GM08714 (cell line): ENCODE data around the gene PLPP3.
A peak's percentile ranks its signal among the peaks of the same experiment; 100 is the strongest.

ENCODE experiments used
- H3K4me3 ChIP-seq: fragments of 200-500 bp; sonication (Bioruptor generic); 2 replicates; pipeline ENCODE4 v1.5.1; 2014; ENCODE audit warnings: mild to moderate bottlenecking, low read length, inconsistent platforms
- ZNF274 ChIP-seq: IDR thresholded peaks from 2 replicates; pipeline ENCODE4 v1.6.1; 2012; ENCODE audit warnings: mild to moderate bottlenecking, low read depth, low read length

PLPP3 gene

GRCh38 chr1:56494306-56494705, 85.1 kb downstream of the PLPP3 start:
- H3K4me3 ChIP-seq = no peak overlapping the region
- TF ChIP-seq ZNF274 = no peak

DNA sequence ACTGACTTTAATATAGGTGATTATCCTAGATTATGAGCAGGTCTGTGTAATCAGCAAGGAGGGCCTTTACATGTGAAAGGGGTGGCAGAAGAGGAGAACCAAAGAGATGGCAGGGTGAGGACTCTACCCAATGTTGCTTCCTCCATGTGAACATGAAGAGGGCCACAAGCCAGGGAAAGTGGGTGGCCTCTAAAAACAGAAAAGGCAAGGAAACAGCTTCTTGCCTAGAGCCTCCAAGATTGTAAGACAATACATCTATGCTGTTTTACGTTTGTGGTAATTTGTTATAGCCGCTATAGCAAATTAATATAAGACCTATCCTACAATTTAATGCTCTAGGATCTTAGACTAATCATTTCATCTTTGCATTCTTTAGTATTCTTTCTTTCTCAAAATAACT, 85.5 kb downstream of the PLPP3 start:
- no peak for TF ChIP-seq ZNF274
- H3K4me3 ChIP-seq = no peak overlapping the region

DNA sequence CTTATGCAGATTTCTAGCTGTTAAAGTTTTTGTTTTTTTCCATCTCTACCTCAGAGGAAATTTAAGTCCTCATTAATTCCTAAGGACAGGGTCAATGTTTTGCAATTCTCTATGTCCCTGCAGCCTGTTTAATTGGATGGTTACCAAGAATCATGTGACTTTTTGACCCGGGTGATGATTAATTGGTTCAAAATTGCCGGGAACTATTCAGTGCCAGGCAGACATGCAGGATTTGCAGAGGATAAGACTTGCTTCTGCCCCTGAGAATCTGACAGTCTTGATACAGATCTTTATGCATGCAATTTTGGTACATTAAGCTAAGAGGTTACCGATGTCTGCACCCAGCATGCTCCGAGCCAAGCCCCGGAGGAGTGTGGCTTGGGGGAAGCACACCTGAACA, 87.9 kb downstream of the PLPP3 start:
- H3K4me3 ChIP-seq = no peak overlapping the region
- TF ChIP-seq ZNF274 = no peak

DNA sequence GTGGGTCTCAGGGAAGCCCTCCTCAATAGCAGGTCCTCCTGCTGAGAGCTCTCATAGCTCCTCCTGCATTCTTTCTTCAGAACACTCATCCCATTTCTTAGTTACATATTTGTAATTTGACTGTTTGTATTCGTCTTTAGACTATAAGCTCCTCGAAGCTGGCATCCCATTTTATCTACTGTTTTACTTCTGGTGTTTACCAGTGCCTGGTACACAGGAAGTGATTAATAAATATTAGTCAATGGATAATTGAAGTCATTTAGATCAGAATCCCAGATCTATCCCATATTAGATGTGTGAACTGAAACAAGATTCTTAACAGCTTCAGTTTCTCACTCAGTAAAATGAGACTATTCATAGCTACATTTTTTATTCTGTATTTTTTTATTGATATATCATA, 88.7 kb downstream of the PLPP3 start:
- TF ChIP-seq ZNF274 = no peak

GRCh38 chr1:56489695-56490094, 89.7 kb downstream of the PLPP3 start:
- TF ChIP-seq ZNF274 = no peak
- H3K4me3 ChIP-seq = no peak overlapping the region

More for the DNA sequence above, 88.7 kb downstream of the PLPP3 start:
- H3K4me3 ChIP-seq = no peak overlapping the region

GRCh38 chr1:56484695-56485094, 94.7 kb downstream of the PLPP3 start:
- H3K4me3 ChIP-seq = no peak overlapping the region
- TF ChIP-seq ZNF274 = no peak

DNA sequence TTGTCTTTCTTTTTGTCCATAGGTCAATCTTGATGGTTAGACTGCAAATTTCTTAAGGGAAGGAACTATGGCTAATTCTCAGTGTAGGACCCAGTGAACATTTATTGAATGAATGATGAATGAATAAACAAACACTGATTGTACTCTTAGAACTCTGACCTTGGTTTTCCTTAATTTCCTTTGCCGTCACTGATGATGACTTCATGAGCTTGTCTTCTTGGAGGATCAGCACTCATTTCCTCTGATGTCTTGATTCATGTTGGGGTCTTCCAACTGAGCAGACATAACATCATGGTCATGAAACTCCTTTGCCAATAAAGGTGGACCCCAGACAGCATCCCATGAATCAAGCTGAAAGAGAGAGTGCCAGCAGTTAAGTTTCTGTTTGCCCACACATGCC, 96.3 kb downstream of the PLPP3 start:
- no peak for TF ChIP-seq ZNF274

GRCh38 chr1:56482486-56482885, 96.9 kb downstream of the PLPP3 start:
- no peak overlapping the region for H3K4me3 ChIP-seq
- TF ChIP-seq ZNF274 = no peak

More for the DNA sequence above, 96.3 kb downstream of the PLPP3 start:
- H3K4me3 ChIP-seq = no peak overlapping the region

GRCh38 chr1:56481140-56481694, 98.1 kb downstream of the PLPP3 start:
- no peak overlapping the region for H3K4me3 ChIP-seq
- TF ChIP-seq ZNF274 = no peak

- no peak for TF ChIP-seq ZNF274
- no peak overlapping the region for H3K4me3 ChIP-seq
Measured at GRCh38 chr1:56478734-56479133, 100.6 kb downstream of the PLPP3 start.

GRCh38 chr1:56477164-56478111, 101.9 kb downstream of the PLPP3 start:
- TF ChIP-seq ZNF274 = no peak
- H3K4me3 ChIP-seq = peak overlapping the region; percentile 16; the same call in 1 of the 2 replicates

GRCh38 chr1:56473582-56474270, 105.6 kb downstream of the PLPP3 start:
- no peak overlapping the region for H3K4me3 ChIP-seq
- no peak for TF ChIP-seq ZNF274

- no peak overlapping the region for H3K4me3 ChIP-seq
- no peak for TF ChIP-seq ZNF274
Measured at GRCh38 chr1:56472860-56473259, 106.5 kb downstream of the PLPP3 start.

- H3K4me3 ChIP-seq = no peak overlapping the region
- TF ChIP-seq ZNF274 = no peak
Measured at GRCh38 chr1:56469640-56470371, 109.6 kb downstream of the PLPP3 start.
